ENCODE data around the gene ACYP2.

DNA sequence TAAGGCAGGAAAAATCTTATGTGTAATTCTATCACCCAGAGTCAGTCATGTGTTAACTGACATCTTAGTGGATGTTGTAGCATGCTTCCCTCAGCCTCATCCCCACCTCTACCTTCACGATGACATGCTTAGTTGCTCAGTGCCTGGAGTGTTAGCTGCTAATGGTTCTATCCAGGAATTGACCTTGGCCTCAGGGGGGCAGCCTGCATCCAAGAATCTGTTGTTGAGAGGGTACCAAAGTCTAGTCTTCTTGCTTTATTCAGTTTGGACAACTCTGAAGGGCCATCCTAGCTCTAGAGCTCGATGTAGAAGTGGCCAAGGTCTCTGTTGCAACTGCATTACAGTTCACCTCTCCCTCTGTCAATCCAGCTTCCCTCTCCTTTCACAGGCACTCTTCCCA is 61.2 kb downstream of the ACYP2 start:
- TF ChIP-seq, protein P1, sequence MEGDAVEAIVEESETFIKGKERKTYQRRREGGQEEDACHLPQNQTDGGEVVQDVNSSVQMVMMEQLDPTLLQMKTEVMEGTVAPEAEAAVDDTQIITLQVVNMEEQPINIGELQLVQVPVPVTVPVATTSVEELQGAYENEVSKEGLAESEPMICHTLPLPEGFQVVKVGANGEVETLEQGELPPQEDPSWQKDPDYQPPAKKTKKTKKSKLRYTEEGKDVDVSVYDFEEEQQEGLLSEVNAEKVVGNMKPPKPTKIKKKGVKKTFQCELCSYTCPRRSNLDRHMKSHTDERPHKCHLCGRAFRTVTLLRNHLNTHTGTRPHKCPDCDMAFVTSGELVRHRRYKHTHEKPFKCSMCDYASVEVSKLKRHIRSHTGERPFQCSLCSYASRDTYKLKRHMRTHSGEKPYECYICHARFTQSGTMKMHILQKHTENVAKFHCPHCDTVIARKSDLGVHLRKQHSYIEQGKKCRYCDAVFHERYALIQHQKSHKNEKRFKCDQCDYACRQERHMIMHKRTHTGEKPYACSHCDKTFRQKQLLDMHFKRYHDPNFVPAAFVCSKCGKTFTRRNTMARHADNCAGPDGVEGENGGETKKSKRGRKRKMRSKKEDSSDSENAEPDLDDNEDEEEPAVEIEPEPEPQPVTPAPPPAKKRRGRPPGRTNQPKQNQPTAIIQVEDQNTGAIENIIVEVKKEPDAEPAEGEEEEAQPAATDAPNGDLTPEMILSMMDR (IDR thresholded peaks at IDR 0.05), result no peak
- TF ChIP-seq POLR2A (IDR thresholded peaks at IDR 0.05), result no peak
